BJ (cell line): ENCODE data around the gene MAP10. TPM values are rescaled to one million over a fixed set of nuclear protein-coding genes. Genes with fewer than 3 reads are reported as not detected.

Experiments used
- CTCF ChIA-PET: fragments of 350-600 bp; formaldehyde crosslinking; extraction: SDS; loops from one replicate; lab custom pipeline; 2021; ENCODE audit warnings: antibody characterized with exemption, inconsistent platforms; lab: Yijun Ruan, JAX
- POLR2A ChIA-PET: fragments of 300-600 bp; sonication (Branson Sonifier 250); formaldehyde crosslinking; extraction: SDS; loops from one replicate; lab custom pipeline; 2021; ENCODE audit warnings: antibody characterized with exemption; lab: Charles Lee
- DNase-seq: peaks from one replicate; pipeline ENCODE4 v3.0.0-alpha.2; 2011; ENCODE audit warnings: low read depth
- H3K27me3 ChIP-seq: 2 replicates; pipeline ENCODE4 v1.6.0; 2011; ENCODE audit warnings: low read length; ENCODE audit not compliant: control insufficient read depth, insufficient read depth
- H3K36me3 ChIP-seq: 2 replicates; pipeline ENCODE4 v1.5.1; 2011; ENCODE audit warnings: low read length; ENCODE audit not compliant: control insufficient read depth, insufficient read depth
- H3K4me3 ChIP-seq: 2 replicates; pipeline ENCODE4 v1.5.1; 2011; ENCODE audit warnings: low read depth, mild to moderate bottlenecking, control low read depth, low read length
- CTCF ChIP-seq: IDR thresholded peaks from 2 replicates; pipeline ENCODE4 v1.5.1; 2011; ENCODE audit warnings: low read depth, mild to moderate bottlenecking, control low read depth, inconsistent platforms, low read length, moderate library complexity; ENCODE audit not compliant: insufficient read depth
- polyA plus RNA-seq: library from polyadenylated mRNA; depleted of rRNA; stranded (reverse); fragments of >200 nt; gene quantifications from 2 replicates; pipeline ENCODE4 v1.2.3, GENCODE V29; 2011; rRNA removed
- small RNA-seq: library from RNA; depleted of rRNA; stranded (forward); fragments of <200 nt; gene quantifications from one replicate; pipeline ENCODE3, GENCODE V24; 2012; ENCODE audit warnings: low replicate concordance, low read depth; ENCODE audit not compliant: insufficient read length

The MAP10 gene
- polyA plus RNA-seq, 1 experiment = 0.52 TPM

GRCh38 chr1:232851532-232851931 lies 46.3 kb downstream of the MAP10 start:
- Histone ChIP-seq H3K27me3 (no peaks in the 10 kb centered on the region), H3K4me3 (no peak overlapping the region), H3K36me3 (no peaks in the 10 kb centered on the region)
- CTCF ChIA-PET = no interaction called here
- TF ChIP-seq CTCF = no peak
- DNase-seq = no peak
- POLR2A ChIA-PET = no interaction called here

GRCh38 chr1:232853994-232854797 lies 49.0 kb downstream of the MAP10 start:
- no peaks in the 10 kb centered on the region for H3K36me3 ChIP-seq
- no peak overlapping the region for H3K4me3 ChIP-seq
- H3K27me3 ChIP-seq = no peaks in the 10 kb centered on the region
- no peak for TF ChIP-seq CTCF
- CTCF ChIA-PET = interaction anchor here (0.5 to 1.3 kb wide), 2 partner anchors 15 to 221 kb away, joined by 3 read pairs; no protein-coding TSS in a partner anchor
- DNase-seq = peak; percentile 92
- POLR2A ChIA-PET = no interaction called here

- Histone ChIP-seq H3K4me3 (no peak overlapping the region), H3K36me3 (no peaks in the 10 kb centered on the region), H3K27me3 (no peaks in the 10 kb centered on the region)
- no peak for DNase-seq
- TF ChIP-seq CTCF = no peak
- CTCF ChIA-PET = interaction anchor here (0.5 to 1.3 kb wide), 2 partner anchors 14 to 221 kb away, joined by 3 read pairs; no protein-coding TSS in a partner anchor
- POLR2A ChIA-PET = no interaction called here
Measured at GRCh38 chr1:232854798-232855159, 49.6 kb downstream of the MAP10 start.

GRCh38 chr1:232856541-232856940 lies 51.3 kb downstream of the MAP10 start:
- DNase-seq = no peak
- CTCF ChIA-PET = no interaction called here
- POLR2A ChIA-PET = no interaction called here
- no peaks in the 10 kb centered on the region for H3K36me3 ChIP-seq
- H3K4me3 ChIP-seq = no peak overlapping the region
- no peak for TF ChIP-seq CTCF
- H3K27me3 ChIP-seq = no peaks in the 10 kb centered on the region

Small RNAs within 50 kb of the gene (small RNA-seq; reads per million reads assigned to genes)
- gene RNU1-74P = not detected

Other genes with a start within 250 kb of the MAP10 start
- gene SIPA1L2, start 175.3 kb upstream of the MAP10 start, polyA plus RNA-seq = 3.1 and 5.1 TPM in 2 replicates
- 23.0 and 23.4 TPM in 2 replicates for gene NTPCR, start 145.2 kb downstream of the MAP10 start, polyA plus RNA-seq